Naive thymus-derived CD4-positive, alpha-beta T cell (primary cell): ENCODE results near the gene MANEAL. TPM values are rescaled to one million over a fixed set of nuclear protein-coding genes. Genes with fewer than 3 reads are reported as not detected.
A peak's percentile ranks its signal among the peaks of the same experiment; 100 is the strongest.

ENCODE experiments used
- ATAC-seq: fragments of 150-1000 bp; cut with Tn5 transposase; 2 replicates; pipeline ENCODE4 v1.10.0; 2021; ENCODE audit warnings: mild to moderate bottlenecking, moderate library complexity
- CTCF ChIA-PET: fragments of 350-600 bp; sonication (Branson Sonifier 250); formaldehyde crosslinking; loops from one replicate; lab custom pipeline; 2021; ENCODE audit warnings: antibody characterized with exemption; lab: Charles Lee
- POLR2A ChIA-PET: fragments of 350-600 bp; sonication (Branson Sonifier 250); formaldehyde crosslinking; loops from one replicate; lab custom pipeline; 2021; ENCODE audit warnings: antibody characterized with exemption, inconsistent platforms; lab: Charles Lee
- DNase-seq, 9 donors: peaks; one replicate each; pipeline versions ENCODE4 v3.0.0 to v3.0.0-alpha.2; 2020 to 2022; ENCODE audit warnings: mixed read lengths in 1 of 9
- H3K27ac ChIP-seq: one replicate; pipeline ENCODE4 v1.7.0; 2013; ENCODE audit warnings: mild to moderate bottlenecking, low read depth, low read length, moderate library complexity
- H3K27me3 ChIP-seq, 2 donors: one replicate each; pipeline ENCODE4 v1.7.0; 2013; ENCODE audit warnings: low read length in 2 of 2, mild to moderate bottlenecking in 2 of 2, moderate library complexity in 2 of 2; ENCODE audit not compliant: control insufficient read depth in 2 of 2, insufficient read depth in 2 of 2
- H3K36me3 ChIP-seq, 3 experiments: 1 replicate in 2 of 3; 2 replicates in 1 of 3; pipeline ENCODE4 v1.7.0; 2013; ENCODE audit warnings: low read length in 3 of 3, mild to moderate bottlenecking in 3 of 3, moderate library complexity in 1 of 3; ENCODE audit not compliant: insufficient read depth in 3 of 3, control insufficient read depth in 2 of 3
- H3K4me1 ChIP-seq, 2 donors: one replicate each; pipeline ENCODE4 v1.7.0; 2013; ENCODE audit warnings: low read length in 2 of 2, mild to moderate bottlenecking in 2 of 2, moderate library complexity in 1 of 2; ENCODE audit not compliant: control insufficient read depth in 2 of 2, insufficient read depth in 2 of 2
- H3K4me3 ChIP-seq: 2 replicates; pipeline ENCODE4 v1.7.0; 2013; ENCODE audit warnings: mild to moderate bottlenecking, low read length
- H3K9me3 ChIP-seq, 3 experiments: 1 replicate in 2 of 3; 2 replicates in 1 of 3; pipeline ENCODE4 v1.7.0; 2013; ENCODE audit warnings: low read length in 3 of 3; ENCODE audit not compliant: control insufficient read depth in 2 of 3
- H3K27ac Mint-ChIP-seq, 9 donors: one replicate each; pipeline ENCODE4 v1.8.0; 2020 to 2022; ENCODE audit warnings: mixed read lengths in 9 of 9, mild to moderate bottlenecking in 8 of 9, moderate library complexity in 5 of 9, inconsistent platforms in 2 of 9
- H3K27me3 Mint-ChIP-seq, 5 donors: one replicate each; pipeline ENCODE4 v1.8.0; 2021 to 2022; ENCODE audit warnings: mixed read lengths in 5 of 5, mild to moderate bottlenecking in 1 of 5
- H3K36me3 Mint-ChIP-seq, 5 donors: one replicate each; pipeline ENCODE4 v1.8.0; 2020 to 2022; ENCODE audit warnings: mixed read lengths in 5 of 5, mild to moderate bottlenecking in 3 of 5, inconsistent platforms in 1 of 5
- H3K4me1 Mint-ChIP-seq, 7 donors: one replicate each; pipeline ENCODE4 v1.8.0; 2020 to 2022; ENCODE audit warnings: mixed read lengths in 7 of 7, mild to moderate bottlenecking in 3 of 7, inconsistent platforms in 1 of 7
- H3K4me3 Mint-ChIP-seq, 10 donors: one replicate each; pipeline ENCODE4 v1.8.0; 2020 to 2022; ENCODE audit warnings: mild to moderate bottlenecking in 10 of 10, mixed read lengths in 10 of 10, moderate library complexity in 6 of 10, inconsistent platforms in 2 of 10
- H3K9me3 Mint-ChIP-seq, 11 donors: one replicate each; pipeline ENCODE4 v1.8.0; 2020 to 2022; ENCODE audit warnings: mixed read lengths in 11 of 11, mild to moderate bottlenecking in 4 of 11, inconsistent platforms in 1 of 11, moderate library complexity in 1 of 11
- intact Hi-C, 2 donors: fragments of 100-400 bp; cut with micrococcal nuclease; formaldehyde crosslinking; loops; one replicate each; pipeline ENCODE4 v1.15.1; 2023
- polyA plus RNA-seq, 2 donors: library from polyadenylated mRNA; unstranded; fragments of 300-500 nt; fragmentation: Illumina TruSeq; gene quantifications; one replicate each; pipeline ENCODE4 v1.2.3, GENCODE V29; 2021
- total RNA-seq, 6 experiments: library from RNA in 5 of 6; stranded (reverse) in 5 of 6; gene quantifications; 1 replicate in 5 of 6; 2 replicates in 1 of 6; pipeline ENCODE4 v1.2.3 and lab custom pipeline; 2021 to 2026

The MANEAL gene
- total and polyA plus RNA-seq, 7 experiments from 2014 or later: 0.48 to 2.1 (median 1.1) TPM

- Histone ChIP-seq H3K36me3 (peaks cover 15 to 67% (median 27%) of the 10 kb centered on the region in 3 experiments), H3K4me3 (no peak overlapping the region), H3K4me1 (no peaks in the 10 kb centered on the region), H3K27me3 (no peaks in the 10 kb centered on the region), H3K27ac (no peak overlapping the region), H3K9me3 (no peaks in the 10 kb centered on the region)
- DNase-seq (no peak), ATAC-seq (no peak)
- Mint-ChIP-seq H3K27me3 (no peaks in the 10 kb centered on the region), H3K27ac (no peak overlapping the region), H3K9me3 (no peaks in the 10 kb centered on the region), H3K4me1 (peaks cover 0 to 7% (median 0%) of the 10 kb centered on the region in 7 donors), H3K36me3 (peaks cover 20 to 48% (median 29%) of the 10 kb centered on the region in 5 donors), H3K4me3 (no peak overlapping the region)
- intact Hi-C loops: no loop called here
- POLR2A ChIA-PET: interaction anchor here (0.7 kb wide), 1 partner anchor 15 kb away, joined by 3 read pairs; no protein-coding TSS in a partner anchor
- CTCF ChIA-PET: no interaction called here
Measured at GRCh38 chr1:37831109-37831508, 37.5 kb downstream of the MANEAL start.

- Histone ChIP-seq H3K36me3 (peaks cover 15 to 72% (median 27%) of the 10 kb centered on the region in 3 experiments), H3K27me3 (no peaks in the 10 kb centered on the region), H3K27ac (no peak overlapping the region), H3K4me3 (no peak overlapping the region), H3K4me1 (no peaks in the 10 kb centered on the region), H3K9me3 (no peaks in the 10 kb centered on the region)
- Mint-ChIP-seq H3K27me3 (no peaks in the 10 kb centered on the region), H3K9me3 (no peaks in the 10 kb centered on the region), H3K4me1 (peaks cover 0 to 7% (median 0%) of the 10 kb centered on the region in 7 donors), H3K36me3 (peaks cover 20 to 50% (median 33%) of the 10 kb centered on the region in 5 donors), H3K4me3 (no peak overlapping the region), H3K27ac (no peak overlapping the region)
- ChIA-PET CTCF (no interaction called here), POLR2A (no interaction called here)
- no peak for DNase-seq
- intact Hi-C loops: no loop called here
- ATAC-seq: no peak
Measured at GRCh38 chr1:37831809-37832208, 38.2 kb downstream of the MANEAL start.

- CTCF ChIA-PET: no interaction called here
- DNase-seq (no peak), ATAC-seq (no peak)
- H3K4me3 ChIP-seq: no peak overlapping the region
- intact Hi-C loops: no loop called here
- H3K27ac Mint-ChIP-seq: no peak overlapping the region
- H3K4me3 Mint-ChIP-seq: no peak overlapping the region
- H3K36me3 ChIP-seq: peaks cover 17 to 89% (median 37%) of the 10 kb centered on the region in 3 experiments
- no peaks in the 10 kb centered on the region for H3K9me3 ChIP-seq
- peaks cover 0 to 7% (median 0%) of the 10 kb centered on the region in 7 donors for H3K4me1 Mint-ChIP-seq
- peaks cover 15 to 46% (median 20%) of the 10 kb centered on the region in 5 donors for H3K36me3 Mint-ChIP-seq
- no peak overlapping the region for H3K27ac ChIP-seq
- H3K27me3 ChIP-seq: no peaks in the 10 kb centered on the region
- POLR2A ChIA-PET: interaction anchor here (0.6 kb wide), 1 partner anchor 23 kb away, joined by 3 read pairs; no protein-coding TSS in a partner anchor
- no peaks in the 10 kb centered on the region for H3K27me3 Mint-ChIP-seq
- H3K4me1 ChIP-seq: no peaks in the 10 kb centered on the region
- no peaks in the 10 kb centered on the region for H3K9me3 Mint-ChIP-seq
Measured at GRCh38 chr1:37836788-37837187, 43.1 kb downstream of the MANEAL start.

- H3K27me3 ChIP-seq: no peaks in the 10 kb centered on the region
- no peak for DNase-seq
- H3K4me1 Mint-ChIP-seq: peaks cover 6 to 15% (median 10%) of the 10 kb centered on the region in 7 donors
- no peak for ATAC-seq
- intact Hi-C loops: no loop called here
- H3K9me3 Mint-ChIP-seq: no peaks in the 10 kb centered on the region
- ChIA-PET POLR2A (no interaction called here), CTCF (no interaction called here)
- H3K9me3 ChIP-seq: no peaks in the 10 kb centered on the region
- no peak overlapping the region for H3K4me3 Mint-ChIP-seq
- no peaks in the 10 kb centered on the region for H3K4me1 ChIP-seq
- H3K27ac Mint-ChIP-seq: no peak overlapping the region
- peaks cover 3 to 33% (median 10%) of the 10 kb centered on the region in 5 donors for H3K36me3 Mint-ChIP-seq
- H3K27me3 Mint-ChIP-seq: no peaks in the 10 kb centered on the region
- H3K4me3 ChIP-seq: no peak overlapping the region
- peaks cover 5 to 65% (median 21%) of the 10 kb centered on the region in 3 experiments for H3K36me3 ChIP-seq
- no peak overlapping the region for H3K27ac ChIP-seq
Measured at GRCh38 chr1:37839676-37840075, 46.0 kb downstream of the MANEAL start.

- H3K9me3 ChIP-seq: no peaks in the 10 kb centered on the region
- no peak overlapping the region for H3K27ac ChIP-seq
- H3K36me3 ChIP-seq: peaks cover 5 to 59% (median 11%) of the 10 kb centered on the region in 3 experiments
- Mint-ChIP-seq H3K4me3 (no peak overlapping the region), H3K9me3 (no peaks in the 10 kb centered on the region), H3K27ac (no peak overlapping the region), H3K4me1 (peaks cover 6 to 23% (median 18%) of the 10 kb centered on the region in 7 donors), H3K27me3 (no peaks in the 10 kb centered on the region), H3K36me3 (peaks cover 0 to 30% (median 11%) of the 10 kb centered on the region in 5 donors)
- ATAC-seq: no peak
- no peak overlapping the region for H3K4me3 ChIP-seq
- intact Hi-C loops: no loop called here
- POLR2A ChIA-PET: interaction anchor here (1.1 kb wide), 1 partner anchor 9 kb away, joined by 3 read pairs; no protein-coding TSS in a partner anchor
- CTCF ChIA-PET: no interaction called here
- no peak for DNase-seq
- H3K4me1 ChIP-seq: no peaks in the 10 kb centered on the region
- no peaks in the 10 kb centered on the region for H3K27me3 ChIP-seq
Measured at GRCh38 chr1:37840711-37841110, 47.1 kb downstream of the MANEAL start.

GRCh38 chr1:37841652-37842051 lies 48.0 kb downstream of the MANEAL start:
- Mint-ChIP-seq H3K36me3 (peaks cover 0 to 30% (median 8%) of the 10 kb centered on the region in 5 donors), H3K27ac (peak overlapping the region in 1 of 9 donors; percentile 31), H3K4me3 (no peak overlapping the region), H3K9me3 (no peaks in the 10 kb centered on the region), H3K4me1 (peaks cover 13 to 32% (median 27%) of the 10 kb centered on the region in 7 donors), H3K27me3 (no peaks in the 10 kb centered on the region)
- intact Hi-C loops: no loop called here
- POLR2A ChIA-PET: interaction anchor here (1.1 kb wide), 1 partner anchor 9 kb away, joined by 3 read pairs; no protein-coding TSS in a partner anchor
- H3K36me3 ChIP-seq: peaks cover 5 to 53% (median 11%) of the 10 kb centered on the region in 3 experiments
- CTCF ChIA-PET: no interaction called here
- H3K27ac ChIP-seq: no peak overlapping the region
- peaks cover 4 to 5% of the 10 kb centered on the region in 2 donors for H3K4me1 ChIP-seq
- DNase-seq (no peak), ATAC-seq (no peak)
- H3K4me3 ChIP-seq: no peak overlapping the region
- H3K9me3 ChIP-seq: no peaks in the 10 kb centered on the region
- no peaks in the 10 kb centered on the region for H3K27me3 ChIP-seq

GRCh38 chr1:37844536-37844935 lies 50.9 kb downstream of the MANEAL start:
- ChIA-PET POLR2A (no interaction called here), CTCF (no interaction called here)
- H3K36me3 Mint-ChIP-seq: peaks cover 0 to 19% (median 8%) of the 10 kb centered on the region in 5 donors
- H3K4me1 ChIP-seq: peaks cover 4 to 17% of the 10 kb centered on the region in 2 donors
- peaks cover 0 to 25% (median 4%) of the 10 kb centered on the region in 3 experiments for H3K36me3 ChIP-seq
- H3K27me3 Mint-ChIP-seq: no peaks in the 10 kb centered on the region
- no peak overlapping the region for H3K27ac Mint-ChIP-seq
- H3K4me3 Mint-ChIP-seq: no peak overlapping the region
- intact Hi-C loops: no loop called here
- ATAC-seq (no peak), DNase-seq (no peak)
- H3K4me3 ChIP-seq: no peak overlapping the region
- no peaks in the 10 kb centered on the region for H3K9me3 ChIP-seq
- no peaks in the 10 kb centered on the region for H3K27me3 ChIP-seq
- H3K9me3 Mint-ChIP-seq: no peaks in the 10 kb centered on the region
- peaks cover 31 to 57% (median 43%) of the 10 kb centered on the region in 7 donors for H3K4me1 Mint-ChIP-seq
- no peak overlapping the region for H3K27ac ChIP-seq
